Uterus (tissue), 2 donors: ENCODE measurements around the gene IDUA.

ENCODE experiments used
- POLR2A ChIP-seq, 2 donors: fragments of 450-650 bp; IDR thresholded peaks; one replicate each; pipeline ENCODE4 v1.6.1; 2016; ENCODE audit warnings: antibody characterized with exemption in 2 of 2, mild to moderate bottlenecking in 1 of 2, moderate library complexity in 1 of 2
- TF ChIP-seq, protein P1 (sequence below), 4 experiments: fragments of 200-600 bp in 2 of 4; fragments of 450-650 bp in 2 of 4; sonication (generic) in 2 of 4; IDR thresholded peaks; one replicate each; pipeline ENCODE4 v1.5.1; 2016 to 2019; ENCODE audit warnings: antibody characterized with exemption in 4 of 4, mild to moderate bottlenecking in 2 of 4, moderate library complexity in 1 of 4

DNA sequence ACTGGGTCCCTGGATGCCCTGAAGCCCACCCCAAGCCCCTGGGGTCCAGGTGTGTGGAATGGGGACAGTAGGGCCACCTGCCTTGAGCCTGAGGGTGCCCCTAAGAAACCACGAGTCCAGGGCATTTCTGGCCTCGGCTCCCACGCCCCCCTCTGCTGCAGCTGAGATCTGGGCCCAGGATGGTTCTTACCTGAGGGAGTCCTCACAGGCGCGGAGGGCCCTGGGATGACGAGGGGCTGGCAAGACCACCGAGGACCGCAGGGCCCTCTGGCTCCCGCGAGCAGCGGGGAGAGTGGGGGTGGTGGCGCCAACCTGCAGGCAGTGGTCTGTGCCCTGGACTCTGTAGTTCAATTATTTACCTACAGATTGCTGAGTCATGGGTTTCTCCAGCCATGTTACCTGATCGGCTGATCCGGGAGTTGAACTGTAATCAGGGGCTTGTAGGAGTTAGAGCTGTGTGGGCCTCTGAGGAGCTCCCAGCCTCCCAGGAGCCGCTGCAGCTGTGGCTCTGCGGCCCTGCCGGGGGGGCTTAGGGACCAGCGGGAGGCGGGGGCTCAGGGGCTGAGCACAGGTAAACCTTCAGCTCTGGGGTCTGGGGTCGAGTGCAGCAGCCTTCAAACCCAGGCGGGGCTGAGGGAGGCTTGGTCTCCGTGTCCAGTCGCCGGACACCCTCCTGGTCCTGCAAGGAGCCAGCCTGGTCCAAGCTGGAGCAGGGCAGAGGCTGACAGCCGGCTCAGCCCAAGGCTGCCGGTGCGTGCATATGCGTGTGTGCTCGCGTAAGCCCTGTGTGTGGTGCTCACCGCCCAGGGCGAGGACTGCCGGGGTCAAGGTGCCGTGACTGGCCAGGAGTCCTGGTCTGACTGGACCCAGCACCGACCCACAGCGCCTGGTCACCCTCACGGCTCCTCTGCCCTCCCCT, 6.5 kb downstream of the IDUA start, which contains the start of gene SLC26A1:
- TF ChIP-seq, protein P1, sequence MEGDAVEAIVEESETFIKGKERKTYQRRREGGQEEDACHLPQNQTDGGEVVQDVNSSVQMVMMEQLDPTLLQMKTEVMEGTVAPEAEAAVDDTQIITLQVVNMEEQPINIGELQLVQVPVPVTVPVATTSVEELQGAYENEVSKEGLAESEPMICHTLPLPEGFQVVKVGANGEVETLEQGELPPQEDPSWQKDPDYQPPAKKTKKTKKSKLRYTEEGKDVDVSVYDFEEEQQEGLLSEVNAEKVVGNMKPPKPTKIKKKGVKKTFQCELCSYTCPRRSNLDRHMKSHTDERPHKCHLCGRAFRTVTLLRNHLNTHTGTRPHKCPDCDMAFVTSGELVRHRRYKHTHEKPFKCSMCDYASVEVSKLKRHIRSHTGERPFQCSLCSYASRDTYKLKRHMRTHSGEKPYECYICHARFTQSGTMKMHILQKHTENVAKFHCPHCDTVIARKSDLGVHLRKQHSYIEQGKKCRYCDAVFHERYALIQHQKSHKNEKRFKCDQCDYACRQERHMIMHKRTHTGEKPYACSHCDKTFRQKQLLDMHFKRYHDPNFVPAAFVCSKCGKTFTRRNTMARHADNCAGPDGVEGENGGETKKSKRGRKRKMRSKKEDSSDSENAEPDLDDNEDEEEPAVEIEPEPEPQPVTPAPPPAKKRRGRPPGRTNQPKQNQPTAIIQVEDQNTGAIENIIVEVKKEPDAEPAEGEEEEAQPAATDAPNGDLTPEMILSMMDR (IDR thresholded peaks at IDR 0.05), result no peak
- TF ChIP-seq POLR2A (IDR thresholded peaks at IDR 0.05), result no peak
